ENCODE results near the gene BTN3A1.

DNA sequence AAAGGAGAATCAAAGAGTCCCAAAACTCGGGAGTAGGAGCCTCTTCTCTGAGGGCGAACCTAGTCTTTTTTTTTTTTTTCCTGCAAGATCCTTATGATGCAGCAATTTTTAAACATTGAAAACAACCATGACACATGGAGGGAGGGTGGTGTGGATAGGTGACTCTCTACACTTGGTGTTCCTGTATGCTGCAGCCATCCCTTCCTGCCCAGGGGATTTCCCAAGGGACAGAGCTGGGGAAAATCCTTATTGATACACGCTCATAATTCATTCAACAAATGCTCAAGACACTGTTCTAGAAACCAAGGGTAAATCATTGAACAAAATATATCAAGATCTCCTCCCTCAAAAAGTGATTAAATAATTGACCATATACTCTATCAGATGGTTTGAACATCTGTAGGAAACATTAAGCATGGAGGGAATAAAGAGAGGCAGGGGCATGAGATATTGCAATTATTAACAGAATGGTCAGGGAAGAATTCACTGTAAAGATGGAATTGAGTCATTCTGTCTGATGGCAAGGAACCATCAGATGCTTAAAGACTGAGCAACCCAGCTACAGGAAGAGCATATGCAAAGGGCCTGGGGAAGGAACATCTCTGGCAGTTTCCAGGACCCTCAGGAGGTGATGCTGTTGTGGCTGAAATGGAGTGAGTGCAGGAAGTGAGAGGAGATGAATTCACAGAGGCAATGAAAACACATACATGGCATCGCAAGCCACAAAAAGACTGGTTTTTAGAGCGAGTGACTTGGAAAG lies 24.8 kb downstream of the BTN3A1 start:
- TF ChIP-seq, protein P1, sequence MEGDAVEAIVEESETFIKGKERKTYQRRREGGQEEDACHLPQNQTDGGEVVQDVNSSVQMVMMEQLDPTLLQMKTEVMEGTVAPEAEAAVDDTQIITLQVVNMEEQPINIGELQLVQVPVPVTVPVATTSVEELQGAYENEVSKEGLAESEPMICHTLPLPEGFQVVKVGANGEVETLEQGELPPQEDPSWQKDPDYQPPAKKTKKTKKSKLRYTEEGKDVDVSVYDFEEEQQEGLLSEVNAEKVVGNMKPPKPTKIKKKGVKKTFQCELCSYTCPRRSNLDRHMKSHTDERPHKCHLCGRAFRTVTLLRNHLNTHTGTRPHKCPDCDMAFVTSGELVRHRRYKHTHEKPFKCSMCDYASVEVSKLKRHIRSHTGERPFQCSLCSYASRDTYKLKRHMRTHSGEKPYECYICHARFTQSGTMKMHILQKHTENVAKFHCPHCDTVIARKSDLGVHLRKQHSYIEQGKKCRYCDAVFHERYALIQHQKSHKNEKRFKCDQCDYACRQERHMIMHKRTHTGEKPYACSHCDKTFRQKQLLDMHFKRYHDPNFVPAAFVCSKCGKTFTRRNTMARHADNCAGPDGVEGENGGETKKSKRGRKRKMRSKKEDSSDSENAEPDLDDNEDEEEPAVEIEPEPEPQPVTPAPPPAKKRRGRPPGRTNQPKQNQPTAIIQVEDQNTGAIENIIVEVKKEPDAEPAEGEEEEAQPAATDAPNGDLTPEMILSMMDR (IDR thresholded peaks at IDR 0.05), result no peak
- TF ChIP-seq POLR2A (IDR thresholded peaks at IDR 0.05) (no peak), POLR2AphosphoS5 (IDR thresholded peaks at IDR 0.05; ENCODE audit: insufficient read depth in 1 of 2, low read depth in 1 of 2) (no peak)

Measured in vagina (tissue), 2 donors.